HG03521 (cell line): Measurements from ENCODE around the gene VPS52.
A peak's percentile ranks its signal among the peaks of the same experiment; 100 is the strongest.
"Not testable (repeated sequence)": the region's sequence is repeated elsewhere in the genome, so short reads cannot be mapped to it uniquely, and the experiment has no call there.

Experiments
- ATAC-seq: cut with Tn5 transposase; IDR thresholded peaks from one replicate; pipeline ENCODE4 v1.9.1; 2021; ENCODE audit warnings: mild to moderate bottlenecking, moderate library complexity; ENCODE audit not compliant: unreplicated experiment

The VPS52 gene

GRCh38 chr6:33251395-33252012 is 20.2 kb downstream of the VPS52 start:
- ATAC-seq = no peak

GRCh38 chr6:33250731-33251130 is 20.9 kb downstream of the VPS52 start:
- ATAC-seq = no peak

DNA sequence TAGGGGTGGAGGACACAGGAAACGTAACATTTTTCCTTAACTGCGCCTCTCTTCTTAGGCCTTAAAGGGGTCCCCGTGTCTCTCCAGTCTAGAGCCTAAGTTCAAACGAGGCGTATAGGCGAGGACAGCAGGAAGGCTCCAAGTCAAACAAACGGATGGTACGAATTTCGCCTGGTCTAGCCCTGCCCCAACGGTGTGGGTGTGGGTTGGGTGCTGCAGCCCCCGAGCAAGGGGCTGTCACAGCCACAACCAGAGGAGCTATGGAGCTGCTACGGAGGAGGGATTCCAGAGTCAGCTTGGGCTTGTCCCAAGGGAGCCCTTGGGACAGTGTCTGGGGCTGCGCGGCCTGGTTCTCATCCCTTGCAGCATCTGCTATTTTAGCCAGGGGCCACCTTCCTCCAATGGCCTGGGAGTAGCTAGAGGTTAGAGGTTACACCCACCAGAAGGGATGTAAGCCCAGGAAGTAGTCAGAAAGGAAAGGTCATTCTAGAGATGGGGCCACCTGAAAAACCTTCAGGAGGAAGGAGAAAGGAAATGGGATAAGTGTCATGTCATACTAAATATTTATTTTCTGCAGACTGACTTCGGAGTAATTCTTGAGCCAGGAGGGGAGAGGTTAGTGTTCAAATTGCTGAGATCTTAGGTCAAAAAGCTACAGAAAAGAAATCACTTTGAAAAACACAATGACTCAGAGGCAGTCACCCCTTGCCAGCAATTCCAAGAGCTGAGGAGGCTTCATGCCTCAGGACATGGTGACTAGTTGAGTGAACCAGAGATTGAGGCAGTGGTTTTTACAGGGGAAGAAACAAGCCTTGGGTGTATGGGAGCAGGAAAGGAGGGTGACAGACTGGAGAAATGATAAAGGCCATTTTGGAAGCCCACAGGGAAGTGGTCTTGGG is 21.7 kb downstream of the VPS52 start:
- ATAC-seq = no peak

GRCh38 chr6:33248932-33249731 is 22.5 kb downstream of the VPS52 start:
- ATAC-seq = peak; percentile 84

GRCh38 chr6:33248643-33248931 is 23.1 kb downstream of the VPS52 start:
- no peak for ATAC-seq

- ATAC-seq = no peak
Observed at GRCh38 chr6:33247977-33248642, 23.6 kb downstream of the VPS52 start.

- no peak for ATAC-seq
Observed at GRCh38 chr6:33243476-33243875, 28.2 kb downstream of the VPS52 start.

- no peak for ATAC-seq
Observed at GRCh38 chr6:33241968-33242367, 29.7 kb downstream of the VPS52 start.

DNA sequence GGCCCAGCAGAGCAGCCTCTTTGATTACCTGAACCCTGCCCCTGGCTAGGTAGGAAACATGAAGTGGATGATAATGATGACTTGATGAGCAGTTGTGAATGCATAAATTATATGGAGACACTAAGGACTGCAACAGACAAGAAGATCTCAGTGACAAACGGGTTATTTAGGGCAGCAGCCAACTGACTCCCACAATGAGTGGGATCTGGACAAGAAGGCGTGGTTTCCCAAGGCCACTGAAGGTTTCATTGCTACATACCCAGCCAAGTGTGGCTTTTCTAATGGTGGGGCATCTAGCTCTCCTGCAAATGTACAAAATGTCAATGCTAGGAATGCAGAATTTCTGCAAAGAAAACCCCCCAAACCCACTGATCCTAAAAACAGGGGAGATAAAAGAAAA is 33.9 kb downstream of the VPS52 start:
- ATAC-seq = no peak

- no peak for ATAC-seq
Observed at GRCh38 chr6:33236852-33237251, 34.8 kb downstream of the VPS52 start.

DNA sequence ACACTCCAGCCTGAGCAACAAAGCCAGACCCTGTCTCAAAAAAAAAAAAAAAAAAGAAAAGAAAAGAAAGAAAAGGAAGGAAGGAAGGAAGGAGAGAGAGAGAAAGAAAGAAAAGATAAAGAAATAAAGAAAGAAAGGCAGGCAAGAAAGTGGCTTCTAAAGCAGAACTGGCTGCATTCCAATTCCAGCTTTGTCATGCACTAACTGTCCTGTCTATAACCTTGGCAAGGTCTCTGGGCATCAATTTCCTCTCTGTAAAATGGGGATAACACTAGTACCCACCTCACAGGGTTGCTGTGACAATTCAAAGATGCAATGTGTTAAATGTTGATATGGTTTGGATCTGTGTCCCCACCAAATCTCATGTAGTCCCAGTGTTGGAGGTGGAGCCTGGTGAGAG is 35.3 kb downstream of the VPS52 start:
- no peak for ATAC-seq

DNA sequence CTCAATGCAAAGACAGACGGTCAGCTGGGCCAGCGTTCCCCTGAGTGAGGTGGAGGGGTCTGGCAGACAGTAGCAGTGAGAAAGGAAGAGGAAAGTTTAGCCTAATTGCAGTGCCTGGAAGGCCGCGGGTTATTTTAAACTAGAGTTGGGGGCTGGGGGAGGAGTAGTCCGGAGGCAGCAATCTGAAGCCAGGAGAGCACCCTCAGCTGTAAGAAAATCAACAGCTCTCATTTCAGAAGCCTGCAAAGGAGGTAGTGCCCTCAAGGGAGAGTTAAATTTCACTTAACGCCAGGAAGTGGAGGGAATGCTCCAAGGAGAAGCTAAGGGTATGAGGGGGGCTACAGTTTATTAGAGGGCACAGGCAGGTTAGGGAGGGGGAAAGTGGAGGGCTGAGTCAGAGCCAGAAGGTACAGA is 36.4 kb downstream of the VPS52 start:
- no peak for ATAC-seq

GRCh38 chr6:33226503-33227120 is 45.1 kb downstream of the VPS52 start:
- not testable (repeated sequence) for ATAC-seq

DNA sequence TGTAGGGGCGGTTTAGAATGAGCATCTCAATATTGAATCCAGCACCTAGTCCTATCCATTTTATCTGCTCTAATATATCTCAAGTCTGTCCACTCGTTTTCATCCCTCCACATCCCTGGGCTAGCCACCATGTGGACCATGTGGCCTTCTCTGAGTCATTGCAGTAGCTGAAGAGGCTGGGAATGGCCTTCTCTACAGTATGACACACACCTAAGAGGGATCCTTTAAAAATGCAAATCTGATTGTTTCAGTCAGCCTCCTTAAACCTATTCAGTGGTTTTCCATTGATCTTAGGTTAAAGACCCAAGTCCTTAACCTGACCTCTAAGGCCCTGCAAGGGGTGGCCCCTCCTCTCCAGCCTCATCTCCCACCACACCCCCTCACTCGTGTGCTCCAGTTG is 54.0 kb downstream of the VPS52 start:
- no peak for ATAC-seq

- no peak for ATAC-seq
Observed at GRCh38 chr6:33217246-33217645, 54.4 kb downstream of the VPS52 start.

DNA sequence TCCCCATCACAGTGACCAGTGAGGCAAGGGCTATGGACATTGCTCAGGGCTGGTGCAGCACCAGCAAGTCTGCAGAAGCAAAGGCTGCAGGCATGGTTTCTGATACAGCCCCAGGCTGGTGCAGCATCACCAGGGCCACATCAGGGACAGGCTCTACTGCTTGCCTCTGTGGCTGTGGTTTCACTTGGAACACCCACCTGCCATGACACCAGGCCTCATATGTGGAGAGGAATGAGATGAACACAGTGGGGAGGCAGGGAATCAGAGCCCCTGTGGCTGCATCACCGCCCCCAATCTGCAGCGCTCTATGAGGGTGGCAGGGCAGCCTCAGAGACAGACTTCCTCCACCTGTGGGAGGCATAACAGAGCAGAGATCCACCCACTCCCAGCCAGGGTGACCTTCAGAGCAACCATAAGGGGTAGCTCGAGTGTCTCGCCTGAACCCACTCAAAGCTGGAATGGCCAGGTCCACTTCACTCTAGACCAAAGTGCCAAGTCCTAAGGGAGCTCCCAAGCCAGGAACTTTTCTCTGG is 55.5 kb downstream of the VPS52 start:
- ATAC-seq = no peak

GRCh38 chr6:33215271-33216116 is 56.2 kb downstream of the VPS52 start:
- no peak for ATAC-seq

GRCh38 chr6:33213989-33214335 is 57.7 kb downstream of the VPS52 start:
- no peak for ATAC-seq

GRCh38 chr6:33213166-33213988 is 58.3 kb downstream of the VPS52 start:
- no peak for ATAC-seq
